CD4-positive, alpha-beta T cell treated with Interleukin-12 subunit alpha and Interleukin-12 subunit beta, for 1 hour (primary cell): Measurements from ENCODE around the gene SRP9.
"Not testable (repeated sequence)": the region's sequence is repeated elsewhere in the genome, so short reads cannot be mapped to it uniquely, and the experiment has no call there.

Source experiments
- DNase-seq: peaks from one replicate; pipeline ENCODE4 v3.0.0-alpha.2; 2020

The SRP9 gene

DNA sequence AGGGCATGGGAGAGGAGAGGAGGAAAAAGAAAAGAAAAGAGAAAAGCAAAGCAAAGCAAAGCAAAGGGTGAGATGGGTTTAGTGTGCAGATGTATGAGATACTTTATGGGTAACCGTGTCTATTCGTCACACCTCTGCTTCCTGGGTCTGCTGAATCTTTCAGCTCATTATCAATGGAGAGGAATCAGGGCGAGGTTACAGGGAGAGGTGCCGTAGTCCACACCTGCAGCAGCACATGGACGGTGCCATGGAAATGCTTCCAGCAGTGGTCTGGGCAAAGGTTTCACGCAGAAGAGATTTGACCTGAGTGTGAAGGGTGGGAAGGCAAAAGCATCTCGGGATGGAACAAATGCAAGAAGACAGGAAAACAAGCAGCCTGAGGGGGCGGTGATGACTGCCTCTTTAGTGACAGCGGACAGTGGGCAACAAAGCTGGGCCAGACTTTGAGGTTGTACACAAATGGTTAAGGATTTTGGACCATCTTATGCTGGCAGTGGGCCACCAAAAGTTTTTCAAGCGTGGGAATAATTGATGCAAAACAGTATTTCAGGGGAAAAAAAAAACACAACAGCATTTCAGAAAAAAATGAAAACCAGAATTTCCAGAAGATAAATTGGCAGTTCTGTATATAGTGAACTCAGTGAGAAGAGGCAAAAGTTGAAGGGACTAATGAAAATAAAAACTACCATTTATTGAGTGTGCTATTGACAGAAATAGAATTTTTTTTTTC is 19.5 kb upstream of the SRP9 start:
- no peak for DNase-seq

DNA sequence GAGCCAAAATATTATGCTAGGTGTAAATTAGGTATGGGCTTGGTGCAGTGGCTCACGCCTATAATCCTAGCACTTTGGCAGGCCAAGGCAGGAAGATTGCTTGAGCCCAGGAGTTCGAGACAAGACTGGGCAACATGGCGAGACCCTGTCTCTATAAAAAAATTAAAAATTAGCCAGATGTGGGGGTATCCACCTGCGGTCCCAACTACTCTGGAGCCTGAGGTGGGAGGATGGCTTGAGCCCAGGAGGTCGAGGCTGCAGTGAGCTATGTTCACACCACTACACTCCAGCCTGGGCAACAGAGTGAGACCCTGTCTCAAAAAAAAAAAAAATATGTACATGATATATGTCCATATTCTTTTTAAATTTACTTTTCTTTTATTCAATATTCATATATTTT is 17.7 kb upstream of the SRP9 start:
- DNase-seq: not testable (repeated sequence)

DNA sequence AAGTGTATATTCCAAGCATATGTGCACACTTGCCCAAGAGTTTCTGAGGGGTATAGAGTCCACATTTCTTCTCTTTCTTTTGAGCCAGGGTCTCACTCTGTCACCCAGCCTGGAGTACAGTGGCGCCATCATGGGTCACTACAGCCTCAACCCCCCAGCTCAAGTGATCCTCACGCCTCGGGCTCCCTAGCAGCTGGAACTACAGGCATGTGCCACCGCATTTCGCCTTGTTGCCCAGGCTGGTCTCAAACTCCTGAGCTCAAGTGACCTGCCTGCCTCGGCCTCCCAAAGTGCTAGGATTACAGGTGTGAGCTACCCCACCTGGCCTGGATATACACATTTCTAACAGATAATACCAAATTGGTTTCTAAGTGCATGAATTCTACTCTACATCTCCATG is 17.1 kb upstream of the SRP9 start:
- no peak for DNase-seq

DNA sequence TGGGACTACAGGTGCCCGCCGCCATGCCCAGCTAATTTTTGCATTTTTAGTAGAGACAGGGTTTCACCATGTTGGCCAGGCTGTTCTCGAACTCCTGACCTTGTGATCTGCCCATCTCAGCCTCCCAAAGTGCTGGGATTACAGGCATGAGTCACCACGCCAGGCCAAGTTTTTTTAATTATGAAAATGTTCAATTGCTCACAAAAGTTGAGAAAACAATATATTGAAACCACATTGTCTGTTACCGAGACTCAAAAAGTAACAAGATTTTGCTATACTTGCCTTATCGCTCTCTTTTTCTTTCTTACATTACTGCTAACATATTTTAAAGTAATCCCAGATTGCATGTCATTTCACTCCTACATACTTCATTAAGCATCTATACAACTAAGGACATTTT is 16.2 kb upstream of the SRP9 start:
- DNase-seq: not testable (repeated sequence)

DNA sequence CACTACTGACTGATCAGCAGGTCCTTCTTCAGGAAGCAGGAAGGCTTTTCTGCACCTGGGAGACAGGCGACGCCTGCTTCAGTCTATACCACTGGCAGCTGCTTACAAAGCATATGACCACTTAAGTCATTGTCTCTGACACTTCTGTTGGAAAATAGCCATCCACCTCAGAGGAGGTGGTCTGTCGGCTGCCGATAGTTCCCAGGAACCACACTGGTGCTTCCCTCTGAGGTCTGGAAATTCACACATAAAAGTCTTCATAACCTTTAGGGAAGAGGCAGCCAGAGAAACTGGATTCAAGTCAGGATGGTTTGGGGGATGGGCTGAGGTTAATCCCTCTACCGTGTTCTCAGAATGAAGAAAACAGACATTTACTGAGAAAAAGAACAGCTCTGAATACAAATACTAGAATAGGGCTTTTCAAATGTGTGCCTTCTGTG is 15.6 kb upstream of the SRP9 start:
- no peak for DNase-seq

DNA sequence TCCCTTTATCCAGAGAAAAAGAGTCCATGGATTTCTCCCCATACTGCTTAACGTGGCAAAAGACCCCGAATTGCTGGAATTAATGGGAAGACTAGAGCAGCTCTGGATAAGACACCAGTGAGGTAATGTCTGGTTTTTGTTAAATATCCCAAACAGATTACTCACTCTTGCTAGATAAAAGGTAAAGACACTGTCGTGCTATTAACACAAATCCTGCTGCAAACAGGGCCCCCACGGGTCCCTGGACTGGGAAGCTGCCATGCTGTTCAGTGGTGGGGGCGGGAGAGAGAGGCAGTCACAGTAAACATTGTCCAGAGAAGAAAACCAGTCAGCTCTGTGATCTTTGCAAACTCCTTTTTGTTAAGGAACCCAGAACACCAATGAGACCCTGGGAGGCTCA is 15.2 kb upstream of the SRP9 start:
- DNase-seq: no peak

DNA sequence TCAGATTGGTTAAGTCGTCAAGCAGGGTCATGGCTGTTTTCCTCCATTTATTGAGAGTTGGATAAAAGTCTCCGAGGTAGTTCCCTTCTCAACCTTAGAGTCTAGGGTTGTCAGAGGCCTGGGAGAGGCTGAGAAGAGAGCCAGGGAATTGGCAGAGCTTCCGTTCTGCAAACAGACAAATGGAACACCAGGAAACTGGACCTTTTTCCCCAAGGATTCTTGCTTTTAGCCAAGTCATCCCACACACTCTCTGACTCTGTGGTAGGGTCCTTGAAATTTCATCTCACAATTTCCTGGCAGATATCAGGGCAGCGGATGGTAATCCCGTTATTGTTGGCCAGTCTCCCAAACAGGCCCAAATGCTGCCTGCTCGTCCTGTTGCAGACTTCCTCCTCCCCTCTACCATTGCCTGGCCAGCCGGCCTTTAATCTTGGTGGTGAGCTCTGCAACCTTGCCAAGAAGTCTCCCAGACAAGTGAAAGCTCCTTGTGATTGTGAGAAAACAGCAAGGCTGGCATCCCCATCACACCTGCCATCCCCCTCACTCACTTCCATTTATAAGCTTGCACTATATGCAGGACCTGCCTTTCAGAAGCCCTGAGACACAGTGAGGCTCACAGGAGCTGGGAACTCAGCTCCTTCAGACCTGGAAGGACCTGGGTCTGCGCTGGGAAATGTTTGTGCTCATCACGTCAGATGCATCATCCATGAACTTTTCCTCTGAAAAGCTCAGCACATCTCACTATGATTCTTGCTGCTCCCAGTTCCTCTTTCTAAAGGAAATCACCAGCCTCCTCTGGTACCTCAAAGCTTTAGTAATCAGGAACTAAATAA is 13.7 kb upstream of the SRP9 start:
- DNase-seq: no peak

DNA sequence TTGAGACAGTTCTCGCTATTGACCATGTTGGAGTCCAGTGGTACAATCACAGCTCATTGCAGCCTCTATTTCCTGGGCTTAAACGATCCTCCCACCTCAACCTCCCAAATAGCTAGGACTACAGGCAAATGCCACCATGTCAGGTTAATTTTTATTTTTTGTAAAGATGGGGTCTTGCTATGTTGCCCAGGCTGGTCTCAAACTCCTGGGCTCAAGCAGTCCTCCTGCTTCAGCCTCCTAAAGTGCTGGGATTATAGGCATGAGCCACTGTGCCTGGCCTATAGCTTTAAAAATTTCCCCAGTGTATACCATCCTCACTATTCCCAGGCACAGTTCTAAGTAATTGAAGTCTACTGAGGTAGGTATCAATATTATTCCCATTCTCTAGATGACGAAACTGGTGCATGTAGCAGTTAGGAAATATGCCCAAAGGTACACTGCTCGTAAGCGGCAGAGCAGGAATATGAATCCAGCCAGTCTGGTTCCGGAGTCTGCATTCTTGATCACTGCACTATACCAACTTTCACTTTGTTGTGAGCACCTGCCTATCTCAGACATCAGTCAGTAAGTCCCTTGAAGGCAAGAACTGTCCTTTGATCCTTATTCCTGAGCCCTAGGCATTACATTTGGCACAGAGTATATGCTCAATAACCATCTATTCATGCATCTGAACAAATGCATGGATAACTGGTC is 11.5 kb upstream of the SRP9 start:
- no peak for DNase-seq

DNA sequence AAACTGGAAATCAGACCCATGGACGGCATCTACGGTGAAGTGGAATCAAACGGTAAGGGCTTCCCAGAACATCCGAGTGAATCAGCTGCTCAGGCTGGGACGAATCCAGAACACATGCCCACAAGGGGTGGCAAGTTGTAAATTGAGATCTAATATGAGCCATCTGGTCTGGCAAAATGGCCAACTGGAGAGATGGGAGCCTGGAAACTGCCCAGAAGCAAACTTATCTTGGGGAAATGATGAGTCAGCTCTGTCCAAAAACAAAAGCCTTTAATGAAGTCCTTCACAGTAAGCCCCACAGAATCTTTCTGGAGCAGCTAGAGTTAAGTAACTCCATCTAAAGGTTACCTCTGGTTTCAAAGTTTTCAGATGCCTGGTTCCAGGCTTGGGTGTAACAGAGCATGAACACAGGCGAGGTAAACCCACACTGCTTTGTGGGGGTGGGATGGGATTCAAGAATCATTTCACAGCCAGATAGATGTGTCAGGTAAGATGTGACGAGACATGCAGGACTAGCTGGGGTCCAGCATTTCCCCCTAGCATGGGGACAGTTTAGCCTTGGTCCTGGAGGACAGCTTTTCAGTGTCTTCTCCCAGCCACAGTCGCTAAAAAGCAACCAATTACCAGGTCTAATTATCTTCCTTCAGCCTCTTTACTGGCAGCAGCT is 10.5 kb upstream of the SRP9 start:
- no peak for DNase-seq

DNA sequence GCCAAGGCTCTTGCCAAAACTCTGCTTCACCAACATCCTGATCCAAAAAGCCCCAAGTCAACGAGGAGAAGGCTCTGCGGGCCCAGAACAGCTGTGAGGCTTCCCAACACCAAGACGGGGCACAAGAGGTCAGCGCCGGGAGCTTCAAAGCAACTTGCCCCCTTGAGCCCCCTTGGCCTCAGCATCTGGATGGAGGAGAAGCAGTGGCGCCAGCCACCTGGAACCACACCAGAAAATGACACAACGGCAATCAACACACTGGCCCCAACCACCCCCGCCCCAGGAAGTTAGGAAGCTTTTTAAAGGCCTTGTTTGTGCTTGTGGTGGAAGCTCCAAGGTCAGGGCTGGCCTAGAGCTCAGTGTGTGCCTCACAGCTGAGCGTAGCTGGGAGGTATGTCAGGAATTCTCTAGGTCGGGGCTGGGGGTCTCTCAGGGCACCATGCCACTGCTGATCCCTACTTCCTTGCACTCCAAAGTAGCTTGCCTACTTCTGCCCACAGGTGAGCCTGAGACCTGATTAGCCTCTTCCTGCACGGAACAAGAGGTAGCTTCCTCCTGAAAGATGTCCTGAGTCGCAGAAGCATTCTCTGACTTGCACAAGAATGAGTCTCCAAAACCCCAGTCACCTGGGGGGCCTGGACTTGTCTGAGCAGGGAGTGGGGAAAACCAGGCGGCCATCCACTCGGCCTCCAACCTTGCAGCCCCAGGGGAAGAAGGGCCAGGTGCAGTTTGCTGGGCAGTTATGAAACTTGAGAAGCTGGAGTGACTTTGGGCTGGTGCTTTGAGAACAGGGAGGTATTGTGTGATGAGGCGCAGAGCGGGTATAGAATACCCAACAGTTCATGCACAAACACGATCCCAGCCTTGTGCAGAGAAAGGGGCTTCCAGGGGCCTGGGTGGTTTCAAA is 9.7 kb upstream of the SRP9 start:
- no peak for DNase-seq

DNA sequence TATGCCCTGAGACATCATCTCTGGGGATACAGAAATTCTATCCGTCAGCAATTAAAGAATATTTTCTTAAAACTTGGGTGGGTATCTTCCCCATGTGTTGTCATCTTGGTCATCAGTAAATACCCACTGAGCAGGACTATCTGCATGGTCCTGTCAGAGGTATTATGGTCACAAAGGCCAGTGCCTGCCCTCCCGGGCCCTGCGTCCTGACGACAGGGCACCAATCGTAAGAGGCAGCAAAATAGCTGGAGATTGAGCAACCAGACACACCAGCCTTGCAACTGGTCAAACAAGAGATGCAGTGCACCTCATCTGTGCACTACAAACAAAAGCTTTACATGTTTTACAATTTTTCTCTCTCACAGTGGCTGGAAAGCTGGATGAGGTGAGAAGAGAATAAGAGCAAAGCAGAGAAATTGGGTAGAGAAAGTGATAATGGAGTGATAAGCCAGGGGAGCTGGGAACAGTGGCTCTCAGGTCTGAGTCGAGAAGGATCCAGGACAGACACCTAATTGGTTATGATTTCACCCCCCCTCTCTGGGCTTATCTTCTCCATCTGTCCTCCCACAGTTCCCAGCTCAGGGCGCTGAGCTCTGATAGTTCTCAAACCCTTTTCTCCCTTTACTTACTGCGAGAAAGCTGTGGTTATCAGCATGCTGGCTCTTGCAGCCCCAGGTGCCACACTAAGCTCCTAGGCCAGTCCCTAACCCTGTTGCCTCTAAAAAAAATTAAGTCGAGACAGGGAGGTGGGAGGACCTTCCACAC is 8.8 kb upstream of the SRP9 start:
- no peak for DNase-seq

DNA sequence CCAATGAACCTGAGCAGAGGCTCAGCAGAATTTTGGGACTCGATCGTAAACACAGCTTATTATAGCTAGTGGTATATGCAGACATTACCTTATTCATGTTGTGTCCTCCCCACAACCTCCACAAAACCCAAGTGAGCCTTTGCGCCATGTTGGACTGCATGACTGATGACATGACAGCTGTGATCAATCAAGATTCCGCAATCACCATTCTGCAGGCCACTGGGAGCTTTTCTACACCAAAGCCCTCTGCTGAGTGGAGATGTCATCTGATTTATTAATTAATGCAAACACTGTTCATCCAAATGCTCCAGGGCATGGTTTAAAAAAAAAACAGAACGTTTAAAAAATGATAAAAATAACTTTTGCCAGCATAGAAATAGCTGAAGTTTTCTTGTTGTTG is 7.9 kb upstream of the SRP9 start:
- DNase-seq: no peak

DNA sequence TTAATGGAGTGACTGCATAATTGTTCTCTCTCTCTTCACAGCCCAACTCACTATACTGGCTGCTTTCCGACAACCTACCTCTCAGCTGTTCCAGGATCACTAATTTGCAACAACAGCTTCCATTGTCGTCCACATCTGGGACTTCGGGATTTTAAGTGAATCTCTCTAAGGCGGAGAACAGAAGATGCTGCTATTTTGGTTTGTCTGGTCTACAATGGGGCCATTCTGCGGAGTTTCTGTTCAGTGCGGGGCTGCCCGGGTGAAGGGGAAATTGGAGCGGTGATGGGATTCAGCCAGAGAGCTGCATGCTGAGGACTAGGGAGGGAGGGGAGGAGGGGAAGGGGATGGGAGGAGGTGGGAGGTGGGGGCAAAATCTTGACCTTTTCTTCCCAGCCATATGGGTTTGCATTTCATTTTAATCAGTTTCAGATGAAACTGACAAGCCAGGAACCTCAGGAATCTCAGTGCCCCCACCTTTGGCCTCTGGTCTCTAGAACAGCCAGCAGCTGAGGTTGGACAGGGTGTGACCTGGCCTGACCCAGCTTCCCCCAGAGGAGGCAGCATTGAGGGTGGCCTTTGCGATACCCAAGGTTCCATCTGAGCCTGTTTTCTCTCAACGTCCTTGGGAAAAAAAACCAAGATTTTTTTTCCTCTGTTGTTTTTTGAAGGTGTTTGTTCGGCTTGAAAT is 6.9 kb upstream of the SRP9 start:
- DNase-seq: no peak

DNA sequence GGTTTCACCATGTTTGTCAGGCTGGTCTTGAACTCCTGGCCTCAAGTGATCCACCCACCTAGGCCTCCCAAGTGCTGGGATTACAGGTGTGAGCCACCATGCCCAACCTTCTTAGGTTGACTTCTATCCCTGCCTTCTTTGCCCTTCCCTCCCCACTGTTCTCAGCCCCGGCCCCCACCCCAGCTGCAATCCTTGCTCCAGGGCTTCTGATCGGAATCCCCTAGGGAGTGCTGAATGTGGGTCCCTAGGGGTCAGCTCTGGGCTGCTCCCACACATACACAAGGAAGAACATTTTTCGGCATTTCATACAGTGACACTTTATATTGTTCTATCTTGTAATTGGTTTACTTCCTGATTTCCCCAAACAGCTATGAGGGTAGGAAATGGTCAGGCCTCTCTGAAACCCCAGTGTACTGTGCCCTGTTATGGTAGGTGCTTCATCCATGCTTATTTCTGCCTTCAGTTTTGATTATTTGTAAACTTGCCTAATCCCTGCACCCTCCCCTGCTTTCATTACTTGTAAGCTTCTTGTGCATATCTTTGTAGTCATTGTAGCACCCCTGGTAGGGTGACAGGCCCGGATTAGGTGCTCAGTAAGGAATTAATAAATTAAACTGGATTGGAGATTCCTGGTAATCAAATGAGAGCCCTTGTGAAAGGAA is 5.8 kb upstream of the SRP9 start:
- no peak for DNase-seq

DNA sequence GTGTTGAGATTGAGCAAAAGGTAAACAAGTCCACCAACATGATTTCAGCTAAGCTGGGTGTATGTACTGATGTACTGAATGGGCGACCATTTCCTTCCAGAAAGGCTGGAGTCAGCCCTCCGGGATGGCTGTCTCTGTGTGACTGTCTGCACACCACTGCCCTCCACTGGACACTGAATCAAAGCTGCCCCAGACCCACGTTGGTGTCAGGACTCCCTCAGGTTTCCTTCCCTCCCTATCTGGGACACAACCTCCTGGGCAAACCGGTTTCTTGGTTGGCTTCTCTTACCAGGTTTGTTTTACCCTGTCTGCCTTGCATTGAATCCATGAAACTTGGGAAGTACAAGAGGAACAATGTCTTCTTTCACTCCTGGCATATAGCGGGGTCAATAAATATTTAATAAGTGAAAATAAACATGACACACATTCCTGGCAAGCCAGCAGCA is 5.3 kb upstream of the SRP9 start:
- peak; percentile 24 for DNase-seq

DNA sequence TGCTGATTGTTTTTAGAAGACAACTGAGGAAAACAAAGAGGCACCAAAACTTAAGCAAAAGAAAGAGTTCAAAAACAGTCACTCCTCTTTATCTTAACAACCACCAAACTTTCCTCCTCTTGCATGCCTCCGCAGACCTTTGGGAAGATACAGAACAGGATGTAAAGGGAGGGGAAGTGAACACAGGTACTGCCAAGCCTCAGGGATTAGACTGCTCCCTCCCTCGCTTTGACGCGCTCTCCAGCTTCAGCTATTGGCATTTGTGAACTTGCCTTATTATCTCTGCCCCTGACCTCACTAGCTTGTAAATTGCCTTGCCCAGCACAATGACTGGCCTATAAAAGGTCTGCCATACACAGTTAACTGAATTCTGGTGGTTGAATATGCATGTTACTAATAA is 4.8 kb upstream of the SRP9 start:
- no peak for DNase-seq

DNA sequence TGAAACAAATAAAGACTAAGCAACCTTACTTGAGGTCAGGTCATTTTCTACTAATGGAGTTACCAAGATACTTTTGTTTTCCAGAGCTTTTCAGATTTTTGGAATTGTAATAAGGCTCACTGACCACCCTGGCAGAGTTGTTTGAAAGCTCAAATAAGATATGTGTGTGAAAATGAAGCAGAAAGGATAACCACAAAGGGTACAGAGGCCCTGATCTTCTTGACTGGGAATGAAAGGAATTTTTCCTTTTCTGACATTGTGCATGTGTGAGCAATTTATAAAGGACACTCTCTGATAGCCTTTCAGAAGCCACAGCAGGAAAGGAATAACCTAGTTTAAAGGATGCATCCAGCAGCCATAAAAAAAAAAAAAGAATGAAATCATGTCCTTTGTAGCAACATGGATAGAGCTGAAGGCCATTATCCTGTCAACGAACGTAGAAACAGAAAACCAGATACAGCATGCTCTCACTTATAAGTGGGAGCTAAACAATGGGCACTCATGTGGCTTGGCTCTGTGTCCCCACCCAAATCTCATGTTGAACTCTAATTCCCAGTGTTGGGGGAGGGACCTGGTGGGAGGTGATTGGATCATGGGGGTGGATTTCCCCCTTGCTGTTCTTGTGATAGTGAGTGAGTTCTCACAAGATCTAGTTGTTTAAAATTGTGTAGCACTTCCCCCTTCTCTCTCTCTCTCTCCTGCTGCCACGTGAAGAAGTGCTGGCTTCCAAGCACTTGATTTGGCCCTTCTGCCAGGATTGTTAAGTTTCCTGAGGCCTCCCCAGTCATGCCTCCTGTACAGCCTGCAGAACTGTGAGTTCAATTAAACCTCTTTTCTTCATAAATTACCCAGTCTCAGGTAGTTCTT is 3.1 kb upstream of the SRP9 start:
- no peak for DNase-seq

DNA sequence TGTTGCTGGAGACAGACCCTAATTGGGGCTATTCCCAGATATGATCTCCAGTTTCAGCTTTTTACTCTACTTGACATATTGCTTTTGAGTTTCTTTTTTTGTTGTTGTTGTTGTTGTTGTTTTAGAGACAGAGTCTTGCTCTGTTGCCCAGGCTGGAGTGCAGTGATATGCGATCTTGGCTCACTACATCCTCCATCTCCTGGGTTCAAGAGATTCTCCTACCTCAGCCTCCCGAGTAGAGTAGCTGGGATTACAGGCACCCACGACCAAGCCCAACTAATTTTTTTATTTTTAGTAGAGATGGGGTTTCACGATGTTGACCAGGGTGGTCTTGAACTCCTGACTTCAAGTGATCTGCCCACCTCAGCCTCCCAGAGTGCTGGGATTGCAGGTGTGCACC is 1.3 kb upstream of the SRP9 start:
- no peak for DNase-seq

DNA sequence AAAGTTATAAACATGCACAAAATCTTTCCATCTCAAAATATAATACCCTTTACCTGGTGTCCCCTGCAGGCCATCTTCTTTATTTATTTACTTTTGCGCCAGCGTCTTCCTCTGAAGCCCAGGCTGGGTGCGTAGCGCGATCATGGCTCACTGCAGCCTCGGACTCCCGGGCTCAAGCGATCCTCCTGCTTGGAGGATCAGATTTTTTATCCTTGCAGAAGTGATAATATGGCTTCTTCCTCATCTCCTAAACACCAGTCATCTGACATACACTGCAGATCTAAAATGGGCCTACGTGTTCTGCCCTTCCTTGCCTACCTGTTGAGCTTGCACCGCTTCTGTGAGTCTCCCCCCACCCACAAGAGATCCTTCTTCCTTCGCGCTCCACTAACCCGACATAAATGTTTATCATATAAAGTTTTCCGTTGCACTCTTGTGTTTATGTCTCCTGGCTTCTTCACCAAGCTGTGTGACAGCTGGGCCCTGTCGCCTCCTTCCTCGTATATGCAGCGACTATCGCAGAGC is 506 bp upstream of the SRP9 start:
- no peak for DNase-seq
